ENCODE measurements around the gene STXBP6.

STXBP6 gene

DNA sequence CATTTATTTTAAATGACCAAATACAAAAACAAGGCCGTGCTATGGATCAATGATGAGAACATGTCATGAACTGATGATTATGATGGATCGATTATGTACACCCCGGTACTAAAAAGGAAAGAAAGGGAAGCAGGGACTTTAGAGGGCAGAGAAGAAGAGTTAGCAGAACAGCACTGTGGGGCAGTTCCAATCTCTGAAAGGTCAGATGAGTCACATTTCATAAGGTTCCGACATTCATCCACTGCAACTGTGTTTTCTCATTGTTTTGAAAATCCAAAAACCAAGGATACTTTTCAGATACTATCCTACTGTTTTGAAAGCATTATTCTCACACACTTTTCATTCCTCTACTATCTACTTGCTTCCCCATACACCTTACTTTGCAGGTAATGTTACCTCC, 169.3 kb downstream of the STXBP6 start:
- no peak for DNase-seq

DNA sequence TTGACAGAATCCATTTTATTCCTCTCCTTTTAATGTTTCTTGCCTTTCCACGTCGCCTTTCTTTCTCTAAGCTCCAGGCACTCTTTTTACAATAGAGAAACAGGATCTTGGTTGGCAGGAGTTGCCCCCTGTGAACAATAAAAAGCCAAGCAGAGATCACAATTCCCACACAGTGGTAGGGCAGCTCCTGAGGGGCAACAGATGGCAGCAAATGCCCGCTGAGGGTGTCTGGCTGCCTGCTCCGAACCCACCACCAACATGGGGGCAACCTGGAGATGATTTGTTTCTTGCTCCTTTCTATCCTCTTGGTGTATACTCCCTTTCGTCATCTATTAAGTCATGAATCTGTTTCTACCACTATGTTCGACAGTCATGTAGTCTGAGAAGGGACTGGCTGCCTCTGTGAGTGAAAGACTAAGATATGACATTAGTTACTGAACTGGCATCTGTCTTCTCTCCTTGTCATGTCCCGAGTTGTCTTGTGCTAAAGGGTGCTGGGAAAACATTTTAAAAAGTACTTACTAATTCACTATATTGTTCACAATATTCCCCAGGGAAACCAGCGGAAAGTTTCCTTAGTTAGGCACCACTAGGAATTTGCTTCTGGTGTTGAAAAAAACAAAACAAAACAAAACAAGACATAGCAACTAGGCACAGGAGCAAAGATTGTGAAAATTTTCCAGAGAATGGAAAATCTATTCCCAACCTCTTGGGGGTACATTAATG, 170.1 kb downstream of the STXBP6 start:
- DNase-seq = no peak

DNA sequence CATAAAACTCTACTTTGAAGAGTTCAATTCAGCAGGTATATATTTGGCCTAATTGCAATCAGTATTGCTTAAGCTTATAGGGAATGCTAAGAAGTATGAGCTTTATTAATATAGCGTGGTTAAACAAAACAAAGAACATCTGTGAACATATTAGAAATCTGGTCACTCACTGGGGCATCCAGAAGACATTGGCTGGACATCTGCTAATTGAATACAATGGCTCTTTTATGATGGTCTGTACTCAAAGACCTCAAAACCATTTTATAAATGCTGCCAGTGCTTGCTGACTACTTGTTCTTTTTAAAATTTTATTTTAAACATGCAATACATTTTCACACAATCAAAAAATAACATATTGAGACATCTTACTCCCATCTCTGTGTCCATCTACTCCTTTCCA, 173.0 kb downstream of the STXBP6 start:
- DNase-seq = no peak

DNA sequence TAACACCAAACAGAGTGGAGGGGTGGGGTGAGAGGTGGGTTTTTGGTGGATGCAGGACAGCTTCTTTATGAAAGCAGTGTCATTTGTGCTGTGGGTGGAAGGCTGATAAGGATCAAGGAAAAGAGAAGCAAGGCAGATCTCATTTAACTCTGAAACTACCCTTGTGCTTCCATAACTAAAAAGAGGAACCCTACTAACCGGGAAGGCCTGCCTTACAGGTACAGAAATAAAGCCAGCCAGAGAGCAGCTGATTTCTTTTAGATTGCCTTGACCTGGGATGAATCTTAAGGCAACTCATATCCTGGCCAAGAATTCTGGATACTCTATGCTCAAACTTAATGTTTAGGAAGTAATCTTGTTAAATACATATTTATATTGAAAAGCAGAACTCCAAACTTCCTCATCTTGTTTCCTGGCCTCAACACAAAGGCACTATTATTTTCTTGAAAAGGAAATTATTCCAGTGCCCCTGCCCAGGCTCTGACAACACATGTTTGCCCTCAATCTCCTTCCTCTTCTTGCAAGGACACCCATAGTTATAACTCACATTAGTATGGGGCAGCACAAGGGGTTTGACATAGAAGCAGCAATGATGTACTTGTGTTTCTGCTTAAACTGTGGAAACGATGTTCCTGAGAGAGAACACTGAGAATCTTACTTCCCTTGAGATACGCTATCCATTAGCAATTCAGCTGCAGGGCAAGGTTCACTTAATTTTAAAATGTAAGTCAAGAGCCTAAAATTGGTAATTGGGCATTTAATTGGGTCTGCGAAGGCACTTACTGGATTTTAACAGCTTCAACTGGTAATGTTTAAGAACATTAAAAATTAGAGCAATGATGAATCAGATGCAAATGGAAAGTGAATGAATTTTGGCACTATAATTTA, 173.7 kb downstream of the STXBP6 start:
- DNase-seq = no peak

DNA sequence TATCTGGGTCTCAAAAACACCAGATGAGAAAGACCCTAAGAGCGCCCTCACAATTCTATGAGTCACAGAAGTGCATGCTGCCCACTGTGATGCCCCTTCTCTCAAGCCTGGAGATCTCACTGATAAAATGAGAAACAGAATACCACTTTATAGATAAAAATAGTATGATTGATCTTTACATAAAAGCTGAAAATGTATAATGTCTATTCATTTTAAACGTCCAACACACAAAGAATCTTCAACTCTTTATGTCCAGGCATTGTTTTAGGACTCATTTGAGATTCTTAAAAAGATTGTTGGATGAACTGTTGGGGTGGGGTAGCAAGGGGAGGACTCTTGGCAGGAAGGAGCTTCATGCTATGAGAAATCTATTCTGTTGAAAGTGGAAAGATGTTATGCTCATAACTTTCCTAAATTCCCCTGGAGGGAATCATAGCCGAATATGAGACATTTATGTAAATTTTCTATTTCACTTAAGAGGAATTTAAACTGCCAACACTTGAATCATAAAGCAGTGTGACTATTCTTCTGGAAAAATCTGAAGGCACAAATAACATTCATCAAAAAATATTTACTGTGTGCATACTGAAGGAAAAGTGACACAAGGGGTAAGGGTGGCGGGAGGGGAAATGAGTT, 174.6 kb downstream of the STXBP6 start:
- DNase-seq = no peak

DNA sequence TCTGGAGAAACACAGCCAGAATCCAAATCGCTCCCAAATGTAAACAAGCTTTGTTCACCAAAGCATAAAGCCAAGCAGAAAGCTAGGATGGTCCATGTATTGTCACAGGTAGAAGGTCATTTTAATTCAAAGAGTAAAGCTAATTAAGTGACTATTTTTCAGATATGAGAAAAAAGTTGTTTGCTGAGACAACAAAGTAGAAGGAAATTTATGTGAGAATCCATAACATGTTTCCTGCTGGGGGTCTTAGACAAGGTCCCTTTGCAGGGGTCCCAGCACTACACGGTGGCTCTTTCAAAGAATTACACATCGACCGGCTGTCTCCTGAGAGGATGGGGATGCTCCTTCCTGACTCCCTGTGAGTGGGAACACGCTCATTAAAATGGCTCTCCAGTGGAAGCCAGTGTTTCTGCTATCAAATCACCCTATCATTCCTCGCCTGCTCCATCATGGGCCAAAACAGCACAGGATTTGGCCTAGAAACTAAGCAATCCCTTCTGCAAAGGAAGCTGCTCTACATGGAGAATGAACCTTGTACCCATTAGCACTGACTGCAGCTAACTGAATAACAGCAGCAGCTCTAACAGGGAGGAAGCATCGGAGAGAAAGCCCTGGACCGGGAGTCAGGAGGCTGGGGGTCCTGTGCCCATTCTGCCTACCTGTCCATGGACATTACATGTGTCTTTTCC, 175.3 kb downstream of the STXBP6 start:
- DNase-seq = no peak

DNA sequence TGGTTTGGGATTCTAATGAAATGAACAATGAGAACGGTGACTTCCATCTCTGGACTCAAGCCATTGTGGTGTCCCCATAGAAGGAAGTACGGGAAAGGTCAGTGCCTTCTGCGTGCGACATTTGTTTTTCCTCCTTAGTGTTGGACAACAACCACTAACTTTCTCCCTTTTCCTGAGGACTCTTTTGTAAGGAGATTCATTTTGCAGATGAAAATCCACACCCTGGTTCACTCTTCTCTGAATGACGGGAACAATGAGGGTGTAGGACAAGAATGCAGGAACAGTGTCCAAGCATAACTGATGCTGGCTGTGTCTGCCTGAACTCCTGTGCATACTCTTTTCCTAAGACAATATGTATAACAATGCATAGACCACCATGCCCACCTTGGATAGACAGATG, 176.4 kb downstream of the STXBP6 start:
- DNase-seq = no peak

DNA sequence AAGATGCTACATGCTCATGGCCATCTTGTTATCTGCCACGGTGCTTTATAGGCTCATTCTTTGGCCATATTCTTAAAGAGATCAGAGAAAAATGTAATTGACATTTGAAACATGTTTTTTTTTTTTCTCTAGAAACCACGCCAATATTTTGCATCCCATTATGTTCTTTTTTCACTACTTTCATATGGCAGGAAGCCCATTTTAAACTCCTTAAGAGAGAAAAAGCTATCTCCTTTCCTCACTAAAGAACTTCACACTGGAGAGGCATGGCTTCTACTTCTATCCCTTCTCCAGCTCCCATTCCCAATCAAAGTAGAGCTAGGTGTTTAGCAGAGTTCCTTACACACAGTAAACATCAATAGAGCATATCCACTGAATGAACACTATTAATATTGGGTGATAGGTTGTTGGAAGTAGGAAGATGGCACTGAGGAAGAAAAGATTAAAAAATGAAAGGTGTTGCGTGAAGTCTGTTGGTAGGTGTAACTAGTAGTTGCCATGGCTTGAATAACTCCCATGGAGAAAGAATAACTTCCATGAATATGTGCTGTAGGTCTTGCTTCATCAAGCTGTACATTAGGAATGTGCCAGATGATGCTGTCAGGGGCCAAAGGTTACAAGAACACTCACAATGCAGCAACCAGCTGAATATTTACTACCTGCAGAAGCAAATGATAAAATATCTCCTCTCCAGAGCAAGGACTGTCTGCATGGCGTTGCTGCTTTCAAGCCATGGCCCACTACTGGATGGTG, 178.8 kb downstream of the STXBP6 start:
- no peak for DNase-seq

DNA sequence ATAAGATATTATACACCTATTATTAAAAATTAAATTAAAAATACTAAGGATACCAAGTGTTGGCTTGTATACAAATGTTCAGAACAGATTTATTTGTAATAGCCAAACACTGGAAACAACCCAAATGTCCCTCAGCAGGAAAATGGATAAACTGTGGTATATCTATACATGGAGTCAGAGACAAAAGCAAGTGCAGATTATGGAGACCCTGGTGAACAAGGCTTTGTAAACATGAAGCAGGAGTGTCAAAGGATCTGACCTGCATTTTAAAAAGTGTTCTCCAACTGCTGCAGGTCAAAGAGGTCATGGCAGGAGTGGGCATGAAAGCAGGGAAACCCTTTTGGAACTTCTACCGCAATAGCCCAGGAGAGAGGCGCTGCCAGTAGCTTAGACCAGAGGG, 181.6 kb downstream of the STXBP6 start:
- no peak for DNase-seq

DNA sequence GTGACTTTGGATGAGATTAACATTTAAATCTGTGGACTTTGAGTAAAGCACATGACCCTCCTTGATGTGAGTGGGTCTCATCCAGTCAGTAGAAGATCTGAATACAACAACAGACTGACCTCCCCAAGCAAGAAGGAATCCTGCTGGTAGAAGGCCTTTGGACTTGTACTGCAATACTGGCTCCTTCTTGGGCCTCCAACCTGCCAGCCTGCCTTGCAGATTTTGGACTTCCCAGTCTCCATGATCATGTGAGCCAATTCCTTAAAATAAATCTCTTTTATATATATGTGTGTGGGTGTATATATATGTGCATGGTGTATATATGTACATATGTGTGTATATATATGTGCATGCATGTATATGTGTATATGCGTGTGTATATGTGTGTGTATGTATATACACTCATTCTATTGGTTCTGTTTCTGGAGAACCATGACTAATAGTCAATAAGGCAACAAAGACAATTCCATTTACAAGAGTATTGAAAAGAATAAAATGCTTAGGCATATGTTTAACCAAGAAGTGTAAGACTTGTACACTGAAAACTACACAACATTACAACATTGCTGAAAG, 183.8 kb downstream of the STXBP6 start:
- DNase-seq = no peak

DNA sequence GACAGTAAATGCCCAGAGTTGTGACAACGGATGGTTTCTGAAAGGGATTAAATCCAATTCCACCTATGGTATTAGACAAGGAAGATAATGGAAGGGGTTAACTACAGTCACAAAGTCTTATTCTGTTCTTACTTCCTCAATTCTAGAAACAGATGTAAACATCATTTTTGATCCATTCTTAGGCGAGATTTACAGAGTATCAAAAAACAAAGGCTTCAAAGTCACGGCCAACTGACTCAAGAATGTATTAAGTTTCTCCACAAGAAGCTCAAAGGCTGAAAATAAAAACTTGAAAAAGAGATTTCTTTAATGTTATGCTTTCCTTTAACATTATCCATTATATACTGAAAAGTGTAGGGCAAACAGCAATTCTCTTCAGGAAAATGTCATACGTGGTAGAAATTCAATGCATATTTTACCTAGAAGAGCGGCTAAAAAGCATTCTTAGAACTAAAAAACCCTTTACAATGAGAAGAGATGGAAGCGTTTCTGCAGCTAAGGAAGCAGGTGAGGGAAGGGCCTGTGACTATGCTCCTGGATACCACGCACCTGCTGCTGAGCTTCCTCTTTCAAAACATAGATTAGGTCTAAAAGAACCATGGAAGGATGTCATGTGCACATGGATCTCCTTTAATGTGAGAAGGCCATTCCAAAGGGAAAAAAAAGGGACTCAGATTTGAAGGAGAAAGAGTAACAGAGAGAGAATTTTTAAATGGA, 185.8 kb downstream of the STXBP6 start:
- DNase-seq = no peak

DNA sequence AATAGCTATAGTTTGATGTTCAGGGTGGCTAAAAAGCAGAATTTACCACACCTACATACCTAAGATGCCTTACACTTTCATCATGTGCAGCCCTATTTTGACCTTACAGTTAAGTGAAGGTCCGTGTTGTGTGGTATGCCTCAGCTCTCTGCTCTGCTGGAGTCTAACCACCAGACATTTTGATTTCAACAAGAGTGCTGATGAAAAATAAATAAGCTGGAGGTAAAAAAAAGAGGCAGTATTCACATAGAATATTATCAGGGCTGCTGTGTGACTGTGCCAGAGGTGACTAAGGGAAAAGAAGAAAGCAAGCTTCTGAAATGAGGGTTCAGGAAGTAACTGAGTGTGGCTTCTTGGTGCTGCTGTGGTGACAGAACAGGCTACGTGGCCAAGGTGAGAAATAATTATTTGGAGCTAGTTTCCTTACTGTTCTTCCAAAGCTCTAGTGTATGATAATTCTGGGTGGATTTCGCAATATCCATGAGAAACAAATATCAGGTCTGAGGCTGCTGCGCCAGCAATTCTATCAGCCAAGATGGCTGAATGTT, 188.8 kb downstream of the STXBP6 start:
- peak; percentile 70 for DNase-seq

DNA sequence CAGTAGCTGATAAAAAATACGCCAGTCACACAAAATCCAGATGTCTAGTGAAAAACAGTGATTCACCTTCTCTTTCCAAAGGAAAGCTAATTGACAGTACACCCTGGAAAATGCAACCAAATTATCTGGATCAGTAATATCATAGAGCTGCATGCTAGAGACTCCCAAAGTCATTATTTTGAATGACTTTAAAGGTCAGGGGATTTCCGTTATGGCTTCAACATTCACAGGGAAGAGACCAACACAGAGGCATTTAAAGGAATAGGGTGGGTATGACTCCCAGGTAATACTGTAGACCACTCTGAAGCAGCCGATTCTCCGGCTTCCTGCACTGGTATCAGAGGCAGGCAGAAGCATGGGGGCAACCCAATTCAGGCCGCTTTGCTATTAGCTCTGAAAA, 190.4 kb downstream of the STXBP6 start:
- no peak for DNase-seq

DNA sequence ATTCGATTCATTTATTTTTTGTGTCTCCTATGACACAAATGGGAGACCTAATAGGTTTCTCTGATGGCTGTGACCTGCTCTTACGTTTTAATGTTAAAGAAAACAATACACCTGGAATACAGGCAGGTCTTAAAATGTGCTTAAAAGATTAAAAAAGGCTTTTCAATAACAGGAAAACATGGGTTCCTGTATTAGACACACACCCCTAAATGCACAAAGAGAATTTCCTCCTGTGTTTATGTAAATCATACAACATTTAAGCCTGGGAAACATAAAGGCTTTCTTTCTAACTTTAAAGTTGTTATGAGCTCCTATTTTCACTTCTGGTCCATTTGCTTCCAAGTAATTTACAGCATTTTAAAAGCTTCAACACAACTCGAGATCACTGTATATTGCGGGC, 191.3 kb downstream of the STXBP6 start:
- DNase-seq = no peak

DNA sequence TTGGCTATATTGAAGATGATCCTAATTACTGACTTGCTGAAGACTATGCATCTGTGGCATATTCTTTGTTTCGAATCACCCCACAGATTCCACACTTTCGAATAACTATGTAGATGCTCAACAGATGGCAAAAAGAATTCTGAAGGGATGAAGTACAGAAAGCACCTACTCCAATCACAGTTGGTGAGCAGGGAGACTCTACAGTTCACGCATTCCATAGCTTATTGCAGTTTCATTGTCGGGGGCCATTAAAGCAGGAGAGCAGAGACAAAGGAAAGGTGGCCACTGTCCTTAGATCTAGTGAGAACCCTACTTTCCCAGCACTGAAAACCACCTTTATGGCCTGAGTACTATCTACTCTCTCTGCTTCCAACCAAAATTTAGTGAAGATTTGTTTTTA, 191.9 kb downstream of the STXBP6 start:
- DNase-seq = no peak

DNA sequence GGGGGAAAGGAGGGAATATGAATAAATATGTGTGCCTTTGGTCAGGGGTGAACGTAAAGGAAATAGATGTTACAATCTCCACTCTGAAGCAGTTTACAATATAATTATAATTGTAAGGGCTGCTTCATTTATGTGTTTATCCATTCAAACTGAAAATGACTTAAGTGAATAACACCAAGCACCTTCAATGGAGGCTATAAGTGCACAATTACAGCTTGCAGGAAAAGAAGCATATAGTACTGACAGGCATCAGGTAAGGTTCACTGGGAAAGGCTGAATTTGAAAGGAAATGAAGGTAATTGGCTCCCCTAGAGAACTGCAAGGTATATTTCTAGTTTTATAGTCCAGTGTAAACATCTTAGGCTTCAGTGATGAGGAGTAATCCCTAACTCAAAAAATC, 192.7 kb downstream of the STXBP6 start:
- DNase-seq = no peak

DNA sequence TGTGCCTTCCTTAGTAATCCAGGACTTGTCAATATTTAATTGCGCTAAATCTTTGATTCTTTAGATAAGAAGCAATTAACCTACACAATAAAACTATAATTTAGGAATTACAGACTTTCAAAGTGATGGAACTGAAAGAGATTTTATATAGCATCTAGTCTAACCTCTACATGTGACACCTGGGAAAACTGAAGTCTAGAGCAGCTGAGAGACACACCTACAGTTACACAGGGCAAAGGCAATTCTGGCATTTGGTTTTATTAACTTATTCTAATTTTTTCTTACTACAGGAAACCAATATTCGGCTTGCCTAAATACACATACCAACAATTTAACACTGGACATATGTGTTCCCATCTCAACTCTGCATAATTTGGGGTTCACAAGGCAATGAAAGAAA, 196.5 kb downstream of the STXBP6 start:
- no peak for DNase-seq

DNA sequence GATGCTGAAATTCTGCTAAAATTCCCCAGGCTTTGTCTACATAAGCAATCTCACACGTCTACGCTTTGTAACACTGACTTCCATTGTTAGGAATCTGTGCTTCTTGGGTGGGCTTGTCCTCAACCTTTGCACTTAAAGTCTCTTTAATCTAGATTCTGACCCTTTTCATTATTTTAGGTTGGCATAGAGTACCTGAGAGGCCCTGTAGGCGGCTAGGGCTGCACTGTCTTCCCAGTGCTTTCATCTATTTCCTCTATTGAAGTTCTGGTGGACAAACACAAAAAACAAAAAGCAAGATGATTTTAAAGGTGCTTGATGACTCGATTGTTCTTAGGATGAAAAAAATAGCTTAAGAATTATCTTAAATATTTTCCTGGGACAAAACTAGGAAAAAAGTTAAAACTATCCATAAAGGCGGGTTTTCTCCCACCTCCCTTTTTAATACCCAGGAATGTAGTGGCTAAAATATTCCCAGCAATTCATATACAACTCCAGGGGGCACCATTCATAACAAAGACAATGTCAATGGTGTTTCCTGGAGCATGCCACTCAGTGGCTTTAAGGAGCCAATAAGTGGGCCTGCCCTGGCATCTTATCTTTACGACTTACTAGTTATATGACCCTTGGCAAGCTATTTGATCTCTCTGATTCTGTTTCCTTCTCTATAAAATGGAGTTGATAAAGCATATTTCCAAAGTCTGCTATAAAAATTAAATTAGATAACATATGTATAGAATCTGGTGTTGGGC, 197.5 kb downstream of the STXBP6 start:
- no peak for DNase-seq

DNA sequence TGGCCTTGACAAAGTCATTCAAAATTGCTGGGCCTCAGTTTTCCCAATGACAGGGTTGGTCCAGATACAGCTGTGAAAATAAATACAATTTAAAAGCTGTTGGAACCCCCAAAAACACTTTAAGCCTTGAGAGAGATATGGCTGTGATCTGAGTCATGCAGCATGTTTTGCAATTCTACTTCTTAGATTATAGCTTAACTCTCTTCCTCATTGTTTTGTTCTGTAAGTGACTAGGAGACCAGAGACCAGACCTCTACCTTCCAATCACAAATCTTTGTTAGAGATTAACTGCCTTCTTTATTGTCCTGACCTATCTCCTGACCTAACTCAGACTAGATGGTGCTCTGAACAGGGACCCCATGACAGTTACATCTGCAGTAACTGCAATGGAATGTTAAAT, 198.1 kb downstream of the STXBP6 start:
- DNase-seq = peak; percentile 23

DNA sequence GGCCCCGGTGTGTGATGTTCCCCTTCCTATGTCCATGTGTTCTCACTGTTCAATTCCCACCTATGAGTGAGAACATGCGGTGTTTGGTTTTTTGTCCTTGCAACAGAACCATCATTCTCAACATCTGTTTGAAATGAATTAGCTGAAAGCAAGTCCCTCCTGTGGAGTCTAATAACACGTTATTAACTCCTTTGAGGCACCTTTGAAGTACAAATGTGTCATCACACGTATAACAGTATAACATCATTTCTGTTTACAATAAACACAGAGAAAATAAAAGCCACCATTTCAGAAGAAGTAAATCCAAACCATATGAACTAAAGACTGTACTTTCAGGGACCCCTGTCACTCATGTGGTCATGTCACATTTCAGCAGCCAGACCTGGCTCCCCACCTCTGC, 198.5 kb downstream of the STXBP6 start:
- no peak for DNase-seq

Data from fibroblast of skin of right quadriceps (primary cell).